Upper lobe of right lung (tissue), 1 donor: ENCODE data around the gene NLGN1. TPM values are rescaled to one million over a fixed set of nuclear protein-coding genes. Genes with fewer than 3 reads are reported as not detected.

Source experiments
- ATAC-seq: fragments of 200-7000 bp; cut with Tn5 transposase; one replicate; pipeline ENCODE4 v1.9.1; 2020; ENCODE audit warnings: mild to moderate bottlenecking, moderate library complexity
- DNase-seq: peaks from one replicate; pipeline ENCODE4 v3.0.0-alpha.2; 2020
- H3K27ac ChIP-seq: fragments of 200-600 bp; one replicate; pipeline ENCODE4 v1.8.0; 2022
- H3K27me3 ChIP-seq: fragments of 200-600 bp; one replicate; pipeline ENCODE4 v1.8.0; 2022; ENCODE audit warnings: mild to moderate bottlenecking
- H3K36me3 ChIP-seq: fragments of 200-600 bp; one replicate; pipeline ENCODE4 v1.8.0; 2022
- H3K4me1 ChIP-seq: fragments of 200-600 bp; one replicate; pipeline ENCODE4 v1.8.0; 2022
- H3K4me3 ChIP-seq: fragments of 200-600 bp; one replicate; pipeline ENCODE4 v1.8.0; 2022; ENCODE audit warnings: mild to moderate bottlenecking
- H3K9me3 ChIP-seq: fragments of 200-600 bp; one replicate; pipeline ENCODE4 v1.8.0; 2022
- CTCF ChIP-seq: fragments of 200-600 bp; IDR thresholded peaks from one replicate; pipeline ENCODE4 v1.8.0; 2022; ENCODE audit warnings: antibody characterized with exemption
- intact Hi-C: fragments of 100-400 bp; cut with DNase I; formaldehyde crosslinking; loops from one replicate; pipeline ENCODE4 v1.11.0; 2022
- total RNA-seq: library from RNA; stranded (reverse); fragmentation: NEBNext Ultra II Directional; extraction: Animal tissue kit (Norgen Biotek cat#: 25700); gene quantifications from one replicate; pipeline ENCODE4 v1.2.1, GENCODE V29; 2021
- donor health status: DM: no; HTN: yes; CAD: no; lungs with severe emphysema.

The NLGN1 gene
- total RNA-seq, 1 donor from 2014 or later = 3.3 TPM

- H3K27ac ChIP-seq = no peak overlapping the region
- H3K9me3 ChIP-seq = no peaks in the 10 kb centered on the region
- intact Hi-C loops = no loop called here
- DNase-seq (no peak), ATAC-seq (no peak)
- H3K4me3 ChIP-seq = no peak overlapping the region
- H3K4me1 ChIP-seq = no peaks in the 10 kb centered on the region
- H3K36me3 ChIP-seq = no peaks in the 10 kb centered on the region
- no peak for TF ChIP-seq CTCF
- no peaks in the 10 kb centered on the region for H3K27me3 ChIP-seq
These were observed 155.0 kb downstream of the NLGN1 start for GRCh38 chr3:173552526-173552925.

GRCh38 chr3:173553635-173554280, 156.2 kb downstream of the NLGN1 start:
- Histone ChIP-seq H3K4me3 (no peak overlapping the region), H3K27me3 (no peaks in the 10 kb centered on the region), H3K9me3 (no peaks in the 10 kb centered on the region), H3K36me3 (no peaks in the 10 kb centered on the region), H3K4me1 (no peaks in the 10 kb centered on the region), H3K27ac (no peak overlapping the region)
- no peak for DNase-seq
- intact Hi-C loops = no loop called here
- ATAC-seq = peak; percentile 59
- TF ChIP-seq CTCF = peak; percentile 71

GRCh38 chr3:173556546-173556945, 159.0 kb downstream of the NLGN1 start:
- no peak overlapping the region for H3K4me3 ChIP-seq

GRCh38 chr3:173567997-173568396, 170.5 kb downstream of the NLGN1 start:
- H3K9me3 ChIP-seq = no peaks in the 10 kb centered on the region
- H3K4me1 ChIP-seq = no peaks in the 10 kb centered on the region
- H3K36me3 ChIP-seq = no peaks in the 10 kb centered on the region
- TF ChIP-seq CTCF = no peak
- no peak for ATAC-seq
- no peak for DNase-seq
- H3K4me3 ChIP-seq = no peak overlapping the region
- no peak overlapping the region for H3K27ac ChIP-seq
- no peaks in the 10 kb centered on the region for H3K27me3 ChIP-seq
- intact Hi-C loops = no loop called here

More at GRCh38 chr3:173556546-173556945, 159.0 kb downstream of the NLGN1 start:
- Histone ChIP-seq H3K36me3 (no peaks in the 10 kb centered on the region), H3K9me3 (no peaks in the 10 kb centered on the region), H3K27me3 (no peaks in the 10 kb centered on the region), H3K27ac (no peak overlapping the region), H3K4me1 (no peaks in the 10 kb centered on the region)
- DNase-seq (no peak), ATAC-seq (no peak)
- no peak for TF ChIP-seq CTCF
- intact Hi-C loops = no loop called here

- Histone ChIP-seq H3K4me1 (no peaks in the 10 kb centered on the region), H3K27me3 (no peaks in the 10 kb centered on the region), H3K9me3 (no peaks in the 10 kb centered on the region), H3K36me3 (no peaks in the 10 kb centered on the region), H3K4me3 (no peak overlapping the region), H3K27ac (no peak overlapping the region)
- TF ChIP-seq CTCF = no peak
- ATAC-seq (no peak), DNase-seq (no peak)
- intact Hi-C loops = no loop called here
These were observed 171.1 kb downstream of the NLGN1 start for GRCh38 chr3:173568623-173569022.

- no peak for TF ChIP-seq CTCF
- no peaks in the 10 kb centered on the region for H3K36me3 ChIP-seq
- DNase-seq = no peak
- peaks cover 9% of the 10 kb centered on the region for H3K27me3 ChIP-seq
- H3K4me3 ChIP-seq = no peak overlapping the region
- intact Hi-C loops = no loop called here
- no peaks in the 10 kb centered on the region for H3K9me3 ChIP-seq
- peaks cover 4% of the 10 kb centered on the region for H3K4me1 ChIP-seq
- H3K27ac ChIP-seq = no peak overlapping the region
- no peak for ATAC-seq
These were observed 186.0 kb downstream of the NLGN1 start for GRCh38 chr3:173583496-173583895.
